HG02588 (cell line): ENCODE results near the gene HDAC8.
"Not testable (repeated sequence)": the region's sequence is repeated elsewhere in the genome, so short reads cannot be mapped to it uniquely, and the experiment has no call there.

Source experiments
- ATAC-seq: cut with Tn5 transposase; IDR thresholded peaks from one replicate; pipeline ENCODE4 v1.9.1; 2021; ENCODE audit warnings: mild to moderate bottlenecking, moderate library complexity; ENCODE audit not compliant: unreplicated experiment

The HDAC8 gene

DNA sequence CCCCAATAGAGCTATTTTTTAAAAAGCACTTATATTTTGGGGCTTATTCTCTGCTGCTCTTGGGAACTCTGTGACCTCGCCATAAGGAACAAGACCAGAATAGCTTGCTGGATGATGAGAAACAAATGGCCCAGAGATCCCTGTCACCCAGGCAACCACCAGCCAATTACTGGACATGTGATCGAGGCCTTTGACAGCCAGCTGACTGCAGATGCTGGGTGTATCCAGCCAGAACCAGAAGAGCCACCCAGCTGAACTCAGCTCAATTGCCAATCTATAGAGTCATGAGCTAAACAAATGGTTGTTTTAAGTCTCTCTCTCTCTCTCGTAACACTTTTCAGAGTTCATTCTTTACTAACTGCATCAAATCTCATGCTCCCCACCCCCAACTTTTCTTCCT is 242.5 kb downstream of the HDAC8 start:
- no peak for ATAC-seq

DNA sequence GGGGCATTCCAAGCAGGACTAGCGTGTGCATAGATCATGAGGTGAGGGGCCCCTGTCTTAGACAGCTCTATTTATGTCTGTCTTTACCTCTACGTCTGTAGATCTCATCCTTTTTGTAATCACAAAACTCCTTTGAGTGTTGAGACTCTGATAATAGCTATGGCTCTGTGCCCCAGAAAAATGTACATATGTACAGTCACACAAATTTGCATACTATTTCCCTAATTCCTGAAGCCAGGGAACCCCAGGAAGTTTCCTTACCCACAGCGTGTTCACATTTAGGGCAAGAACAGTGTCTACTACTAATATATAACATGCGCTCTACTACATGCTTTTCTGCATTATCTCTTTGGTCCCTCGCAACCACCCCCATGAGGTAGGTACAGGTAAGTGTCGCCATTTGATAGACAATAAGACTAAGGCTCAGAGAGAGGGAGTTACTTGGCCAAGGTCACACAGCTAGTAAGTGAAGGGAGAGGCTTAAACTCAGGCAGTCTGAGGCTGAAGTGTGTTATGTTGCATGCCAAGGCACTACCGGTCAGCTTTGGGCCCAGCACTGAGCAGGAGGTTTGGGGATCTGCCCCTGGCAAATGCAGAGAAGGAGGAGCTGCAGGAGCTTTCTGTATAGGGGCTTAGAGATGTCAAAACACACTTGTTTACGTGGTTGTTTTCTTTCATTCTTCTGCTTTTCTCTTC is 245.9 kb downstream of the HDAC8 start:
- no peak for ATAC-seq

DNA sequence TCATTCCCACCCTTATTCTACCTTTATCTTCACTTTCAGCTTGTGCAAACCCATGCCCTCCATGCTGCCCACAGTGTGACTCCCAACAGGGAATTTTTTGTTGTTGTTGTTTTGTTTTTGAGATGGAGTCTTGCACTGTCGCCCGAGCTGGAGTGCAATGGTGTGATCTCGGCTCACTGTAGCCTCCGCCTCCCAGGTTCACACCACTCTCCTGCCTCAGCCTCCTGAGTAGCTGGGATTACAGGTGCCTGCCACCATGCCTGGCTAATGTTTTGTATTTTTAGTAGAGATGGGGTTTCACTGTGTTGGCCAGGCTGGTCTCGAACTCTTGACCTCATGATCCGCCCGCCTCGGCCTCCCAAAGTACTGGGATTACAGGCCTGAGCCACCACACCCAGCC is 253.0 kb downstream of the HDAC8 start:
- ATAC-seq, result not testable (repeated sequence)

DNA sequence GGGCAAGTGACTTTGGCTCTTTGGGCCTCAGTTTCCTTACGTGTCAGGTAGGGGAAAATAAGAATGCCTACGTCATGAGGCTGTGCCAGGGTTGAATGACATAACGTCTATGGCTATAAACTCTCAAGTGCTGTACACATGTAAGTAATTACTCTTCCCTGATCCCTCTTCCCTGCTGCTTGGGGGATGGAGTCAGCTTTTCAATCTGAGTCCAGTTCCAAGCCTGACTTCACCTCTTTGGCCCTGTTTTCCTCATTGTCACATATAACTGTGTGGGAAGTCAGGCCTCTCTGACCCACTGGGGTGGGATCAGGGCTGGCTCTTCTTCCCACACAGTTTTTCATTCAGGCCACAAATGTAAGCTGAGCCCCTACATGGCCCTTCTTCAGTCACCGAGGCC is 255.5 kb downstream of the HDAC8 start:
- ATAC-seq, result no peak

DNA sequence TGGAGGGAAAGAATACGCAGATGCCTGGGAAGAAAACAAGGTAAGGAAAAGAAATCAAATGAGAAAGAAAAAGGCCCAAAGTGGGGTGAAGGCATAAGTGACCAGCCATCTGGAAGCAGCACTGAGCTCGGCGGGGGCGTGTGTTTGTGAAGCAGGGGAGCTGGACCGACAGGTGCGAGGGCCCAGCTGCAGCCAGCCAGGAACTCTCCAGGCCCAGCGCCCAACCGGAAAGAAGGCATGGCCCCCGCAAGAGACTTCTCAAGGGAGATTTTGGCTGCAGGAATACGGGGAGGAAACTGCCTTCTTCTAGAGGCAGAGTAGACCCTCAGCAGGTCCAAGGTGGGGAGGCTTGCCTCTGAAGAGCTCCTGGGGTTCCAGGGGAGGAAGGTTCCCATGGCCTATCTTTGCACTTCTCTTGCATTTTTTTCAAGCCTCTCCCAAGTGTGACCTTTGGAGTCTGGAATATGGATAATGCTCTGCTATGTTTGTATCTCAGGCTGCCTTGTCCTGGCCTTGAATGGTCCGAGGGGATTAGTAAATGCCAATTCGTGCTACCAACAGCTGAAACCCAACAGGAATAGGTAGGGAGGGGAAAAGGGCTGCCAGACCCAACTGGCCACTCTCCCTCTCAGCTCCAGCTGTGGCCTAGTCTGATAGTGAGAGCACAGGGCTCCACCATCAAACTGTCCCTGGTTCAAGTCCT is 256.1 kb downstream of the HDAC8 start:
- ATAC-seq, result no peak

DNA sequence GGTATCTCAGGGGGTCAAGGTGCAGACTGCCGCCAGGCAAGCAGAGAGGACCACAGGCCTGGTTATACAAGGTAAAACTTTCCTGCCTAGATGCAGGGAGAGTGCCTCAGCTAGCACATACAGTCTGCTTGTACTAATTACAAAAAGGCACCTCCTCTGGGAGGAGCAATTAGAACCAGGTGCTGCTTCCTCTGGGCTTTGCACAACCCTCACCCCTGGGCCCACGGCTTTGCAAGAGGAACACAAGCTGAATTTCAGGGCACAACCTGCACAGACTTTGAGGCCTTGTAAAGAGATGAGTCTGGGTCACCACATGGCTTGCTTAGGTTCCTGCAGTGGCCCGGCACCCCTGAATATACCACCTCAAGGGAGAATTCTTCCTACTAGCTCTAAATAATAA is 257.8 kb downstream of the HDAC8 start:
- no peak for ATAC-seq

DNA sequence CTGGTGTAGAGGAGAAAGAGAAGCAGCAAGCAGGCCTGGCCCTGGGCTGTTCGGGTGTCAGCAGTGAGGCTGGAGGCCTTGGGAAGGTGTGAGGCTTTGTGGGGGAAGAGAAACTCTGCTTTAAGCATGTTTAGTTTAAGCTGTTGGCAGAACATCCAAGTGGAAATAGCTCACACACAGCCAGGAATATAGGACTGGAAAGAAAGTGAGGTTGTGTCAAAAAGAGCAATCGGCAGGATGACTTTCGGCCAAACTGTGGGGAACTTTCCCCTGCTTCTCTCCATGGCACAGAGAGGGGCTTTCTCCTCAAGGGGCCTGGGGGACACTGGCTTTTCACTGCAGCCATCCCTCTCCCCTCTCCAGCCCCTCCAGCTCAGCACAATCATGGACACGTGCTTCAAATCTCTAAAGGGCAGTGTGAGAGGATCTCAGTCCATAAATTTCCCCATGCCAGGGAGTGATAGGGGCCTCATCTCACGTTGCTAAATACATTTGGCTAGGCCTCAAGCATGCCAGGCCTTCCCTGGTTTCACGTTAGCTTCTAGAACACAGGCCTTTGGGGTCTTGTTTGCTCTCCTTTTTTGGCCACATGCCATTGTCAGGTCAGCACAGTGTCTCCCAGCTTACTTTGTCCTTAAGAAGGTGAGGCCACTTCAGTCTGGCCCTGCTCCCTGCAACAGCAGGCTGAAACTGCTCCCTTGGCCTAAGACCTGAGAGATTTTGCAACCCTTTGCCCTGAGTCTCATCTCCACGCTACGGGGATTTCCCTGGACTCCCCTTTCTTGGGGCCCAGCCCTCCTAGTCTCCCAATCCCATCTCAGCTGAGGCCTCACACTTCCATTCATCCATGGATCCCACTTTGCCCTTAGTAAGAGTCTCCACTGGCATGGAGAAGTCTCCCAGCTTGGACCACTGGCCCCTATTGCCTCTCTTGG is 258.7 kb downstream of the HDAC8 start:
- no peak for ATAC-seq

DNA sequence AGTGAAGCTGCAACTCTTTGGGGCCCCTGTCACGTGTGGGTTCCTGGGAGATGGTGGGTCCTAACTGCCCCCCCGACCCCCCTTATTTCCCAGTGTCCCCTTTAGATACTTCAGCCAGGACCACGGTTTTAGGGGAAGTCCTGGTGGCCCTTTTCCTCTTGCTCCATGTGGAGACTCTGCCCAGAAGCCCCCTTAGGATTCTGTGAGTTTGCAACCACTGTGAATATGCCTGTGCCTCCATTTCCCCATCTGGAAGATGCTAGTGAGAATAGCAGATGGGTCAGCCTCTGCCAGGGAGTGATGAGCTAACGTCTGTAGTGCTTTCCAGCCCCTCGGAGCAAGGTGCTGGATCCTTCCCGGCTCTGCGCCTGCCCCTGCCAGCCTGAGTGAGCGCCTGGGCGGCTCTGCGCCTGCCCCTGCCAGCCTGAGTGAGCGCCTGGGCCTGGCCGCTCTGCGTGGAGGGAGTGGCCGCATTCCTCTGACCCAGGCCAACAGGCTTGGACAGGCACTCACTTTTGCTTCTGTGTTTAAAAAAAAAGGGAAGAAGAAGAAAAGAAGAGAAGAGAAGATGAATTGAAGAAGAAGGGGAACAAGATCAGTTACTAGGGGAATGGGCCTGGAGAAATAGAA is 260.2 kb downstream of the HDAC8 start:
- ATAC-seq, result no peak

DNA sequence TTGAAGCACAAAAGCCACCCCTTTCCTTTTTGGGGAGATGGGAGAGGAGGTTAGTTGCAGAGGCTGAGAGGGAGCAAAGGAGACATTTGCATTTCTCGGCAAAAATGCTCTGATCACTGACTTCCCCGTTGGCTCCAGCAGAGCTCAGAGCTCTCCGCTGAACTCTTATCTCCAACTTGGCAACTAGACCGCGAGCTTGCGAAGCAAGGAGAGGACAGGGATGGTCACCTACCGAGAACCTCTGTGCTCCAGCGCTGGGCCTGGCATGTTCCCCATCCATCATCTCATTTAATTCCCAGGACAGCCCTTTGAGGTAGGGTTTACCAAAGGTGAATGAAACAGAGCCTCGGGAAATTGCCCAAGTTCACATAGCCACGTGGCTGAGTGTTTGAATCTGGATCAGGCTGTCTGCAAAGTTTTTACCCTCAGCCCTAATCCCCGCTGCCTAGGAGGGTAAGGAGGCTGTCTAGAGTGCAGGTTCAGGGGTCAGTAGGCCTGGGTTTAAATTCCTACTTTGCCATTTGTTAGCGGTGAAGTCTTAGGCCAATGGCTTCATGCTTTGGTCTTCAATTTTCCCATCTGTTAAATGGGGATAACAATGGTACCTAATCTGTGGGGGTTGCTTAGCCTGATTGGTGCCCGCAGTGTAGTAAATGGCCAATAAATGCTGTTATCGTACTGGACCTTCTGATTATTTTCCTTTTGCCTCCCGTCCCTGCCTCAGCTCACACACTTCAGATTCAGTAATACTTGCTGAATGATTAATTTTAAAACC is 263.2 kb downstream of the HDAC8 start:
- ATAC-seq, result no peak

DNA sequence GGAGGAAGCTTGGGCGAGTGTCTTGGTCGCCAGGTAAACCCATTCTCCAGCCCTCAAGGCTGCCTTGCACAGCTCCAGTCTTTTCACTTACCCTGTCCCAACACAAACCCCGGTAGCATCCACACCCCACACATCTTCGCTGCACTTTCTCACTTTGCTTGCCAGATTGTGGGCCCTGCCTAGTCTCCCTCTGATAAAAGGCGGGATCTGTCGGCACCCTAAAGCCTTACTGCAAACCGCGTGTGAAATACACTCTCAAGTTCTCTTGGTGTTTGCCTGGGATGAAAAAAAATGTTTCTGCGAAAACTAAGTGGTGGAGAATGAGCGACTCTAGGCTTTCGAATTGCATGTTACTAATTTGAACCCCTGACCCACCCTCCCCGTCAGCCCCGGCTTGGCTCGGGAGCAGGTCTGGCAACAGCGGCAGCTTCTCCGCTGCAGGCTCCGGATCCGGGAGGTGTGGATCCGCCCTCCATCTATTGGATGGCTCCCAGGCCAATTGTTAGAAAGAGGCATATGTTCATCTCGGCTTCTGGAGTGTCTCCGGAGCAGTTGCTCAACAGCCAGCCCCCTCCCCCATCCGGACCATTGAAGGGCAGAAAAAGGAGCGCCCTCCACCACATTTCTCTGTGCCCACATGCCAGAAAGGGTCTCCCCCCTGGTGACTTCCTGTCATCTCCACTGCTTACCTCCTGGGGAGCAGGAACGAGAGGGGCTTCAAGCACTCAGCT is 263.9 kb downstream of the HDAC8 start:
- no peak for ATAC-seq

DNA sequence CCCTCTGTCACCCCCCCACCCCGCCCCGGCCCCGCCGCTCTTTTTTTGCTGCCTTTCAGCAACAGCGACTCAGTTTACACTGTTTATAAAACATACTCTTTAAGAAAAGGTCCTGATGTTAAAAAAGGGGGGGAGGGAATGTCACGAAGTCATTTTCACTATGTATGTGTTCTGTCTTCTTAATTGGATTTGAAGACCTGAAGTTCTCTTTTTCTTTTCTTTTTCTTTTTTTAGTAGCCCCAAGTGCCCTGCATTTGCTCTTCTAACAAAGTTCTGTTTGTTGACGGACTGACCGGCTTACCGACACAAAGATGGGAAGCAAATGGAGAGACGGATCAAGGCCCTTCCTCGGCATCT is 264.5 kb downstream of the HDAC8 start:
- no peak for ATAC-seq

DNA sequence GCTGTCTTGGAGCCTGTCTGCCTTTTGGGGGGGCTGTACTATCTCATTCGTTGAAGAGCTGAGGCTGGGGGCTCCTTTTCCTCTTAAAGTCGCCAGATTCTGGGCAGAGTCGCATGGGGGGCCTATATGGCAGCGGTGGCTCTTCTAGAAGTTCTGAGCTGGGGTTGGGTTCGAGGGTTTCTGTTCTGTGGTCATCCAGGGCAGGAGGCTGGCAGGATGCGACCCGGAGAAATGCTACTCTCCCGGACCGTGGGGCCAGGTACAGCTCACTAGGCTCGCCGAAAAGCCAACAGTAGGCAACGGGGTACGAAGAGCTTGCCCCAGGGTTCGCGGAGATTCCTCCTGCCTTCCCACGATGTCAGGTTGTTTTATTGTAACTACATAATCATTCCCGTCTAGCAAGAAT is 265.0 kb downstream of the HDAC8 start:
- no peak for ATAC-seq

DNA sequence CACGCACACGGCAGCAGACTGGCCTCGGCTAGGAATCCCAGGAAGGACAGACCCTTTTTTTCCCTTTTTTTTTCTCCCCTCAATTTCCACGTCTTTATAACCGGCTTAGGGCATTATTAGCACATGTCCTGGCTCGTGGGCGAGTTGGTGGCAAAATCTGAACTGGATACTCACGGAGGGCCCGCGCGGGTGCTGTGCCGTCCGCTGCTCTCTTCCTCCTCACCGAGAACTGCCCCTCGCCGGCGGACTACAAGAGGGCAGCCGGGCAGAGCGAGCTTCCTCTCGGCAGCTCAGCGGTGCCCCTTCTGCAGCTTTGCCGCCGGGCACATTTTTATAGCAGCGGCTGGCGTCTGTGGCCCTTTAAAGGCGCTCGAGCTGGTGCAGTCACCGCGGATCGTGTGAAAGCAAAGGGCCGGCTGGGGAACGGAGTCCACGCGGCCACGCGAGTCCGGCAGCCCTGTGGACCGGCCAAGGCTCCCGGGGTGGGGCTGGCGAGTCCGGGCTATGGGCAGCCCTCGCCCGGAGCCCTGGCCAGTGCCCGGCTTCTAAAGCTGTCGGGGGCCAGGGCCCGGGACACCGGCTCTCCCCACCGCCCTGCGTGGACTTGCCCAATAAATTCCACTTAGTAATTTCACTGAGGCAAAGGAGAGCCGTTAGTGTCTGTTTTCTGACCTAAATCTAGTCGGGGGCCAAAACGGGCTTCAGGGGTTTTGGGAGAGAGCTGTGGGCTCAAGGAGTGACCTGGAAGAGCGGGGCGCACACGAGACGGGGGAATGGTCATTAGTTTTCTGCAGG is 265.6 kb downstream of the HDAC8 start:
- peak; percentile 74 for ATAC-seq

DNA sequence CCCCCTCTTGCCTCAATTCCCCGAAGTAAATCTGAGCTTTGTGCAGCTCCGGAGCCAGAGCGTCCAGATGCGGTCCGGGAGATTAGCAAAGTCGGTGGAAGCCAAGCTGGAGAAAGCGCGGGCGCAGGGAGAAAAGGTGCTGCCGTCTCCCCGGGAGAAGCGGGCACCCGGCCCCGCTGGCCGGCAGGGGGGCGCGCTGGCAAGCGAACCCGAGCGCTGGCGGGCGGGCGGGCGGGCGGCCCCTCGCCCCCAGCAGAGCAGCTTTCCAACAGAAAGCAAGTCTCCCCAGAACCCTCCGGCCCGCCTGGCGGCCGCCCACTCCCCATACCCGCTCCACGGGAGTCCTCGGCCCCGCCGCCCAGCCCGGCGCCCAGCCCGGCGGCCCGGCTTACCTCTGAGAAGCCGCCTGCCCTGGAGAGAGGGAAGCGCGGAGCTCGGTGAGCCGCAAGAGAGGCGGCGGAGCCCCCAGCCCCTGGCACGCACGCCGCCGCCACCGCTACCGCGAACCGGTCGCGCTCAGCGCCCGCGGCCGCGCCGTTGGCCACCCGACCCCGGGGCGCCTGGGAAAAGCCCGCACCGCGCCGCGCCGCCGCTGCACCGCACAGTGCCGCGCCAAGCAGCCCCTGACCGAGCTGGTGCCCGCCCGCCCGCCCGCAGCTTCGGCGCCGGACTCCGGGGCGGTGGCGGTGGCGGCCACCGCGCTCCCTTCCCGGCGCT is 266.4 kb downstream of the HDAC8 start:
- peak; percentile 7 for ATAC-seq

DNA sequence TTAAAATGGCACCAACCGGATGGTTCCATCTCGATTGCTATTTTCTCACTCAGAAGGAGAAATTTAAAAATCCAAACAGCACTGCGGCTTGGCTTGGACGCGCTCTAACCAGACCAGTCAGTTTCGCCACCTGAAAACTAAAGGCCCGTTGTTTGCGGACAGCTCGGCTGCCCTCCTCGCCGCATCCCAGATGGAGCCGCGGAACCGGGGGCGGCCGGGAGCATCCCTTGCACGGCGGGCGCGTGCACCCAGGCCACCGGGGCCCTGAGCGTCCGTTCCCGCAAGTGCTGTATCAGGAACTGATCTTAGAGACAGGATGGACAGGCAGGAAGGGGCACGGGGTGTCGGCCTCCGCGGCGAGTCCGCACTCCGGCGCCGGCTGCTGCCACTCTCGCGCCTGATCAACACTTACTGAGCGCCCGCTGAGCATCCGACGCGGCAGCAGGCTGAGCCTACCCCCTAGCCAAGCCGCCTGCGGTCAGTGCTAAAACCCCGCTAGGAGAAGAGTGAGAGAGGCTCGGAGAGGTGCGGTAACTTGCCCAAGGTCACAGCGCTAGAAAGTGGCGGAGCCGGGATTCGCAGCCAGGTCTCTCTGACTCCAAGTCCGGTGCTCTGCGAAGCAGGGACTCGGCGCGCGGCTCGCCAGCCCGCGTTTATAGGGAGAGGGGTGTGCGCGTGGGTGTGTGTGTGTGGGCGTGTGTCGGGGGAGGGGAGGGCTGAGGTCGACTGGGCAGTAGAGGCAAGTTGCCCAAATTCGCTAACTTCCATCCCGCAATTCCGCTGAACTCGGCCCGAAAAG is 267.2 kb downstream of the HDAC8 start, which contains the start of gene CITED1:
Gene CITED1 (minus strand): TSS at position 629 of the 799 bp plus-strand sequence. CDS start 3,045 bp downstream, outside the sequence.
- ATAC-seq, result no peak

DNA sequence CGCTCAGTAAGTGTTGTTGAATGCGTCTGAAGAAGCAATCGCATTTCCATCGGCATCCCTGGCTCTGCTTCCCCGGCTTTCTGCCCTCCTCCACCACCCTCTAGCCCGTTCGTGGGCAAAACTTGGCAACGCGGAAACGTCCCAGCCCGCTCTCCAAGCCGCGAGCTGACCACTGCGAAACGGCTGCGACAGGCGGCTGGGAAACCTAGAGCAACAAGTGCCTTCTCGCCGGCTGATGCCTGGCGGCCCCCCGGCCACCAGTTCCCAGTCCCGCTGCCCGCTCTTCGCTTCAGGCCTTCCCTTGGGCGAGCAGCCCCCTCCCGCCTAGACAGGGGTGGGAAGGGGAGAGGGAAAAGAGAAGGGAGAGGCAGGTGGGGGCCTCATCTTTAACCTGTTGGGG is 267.8 kb downstream of the HDAC8 start:
- ATAC-seq, result no peak

DNA sequence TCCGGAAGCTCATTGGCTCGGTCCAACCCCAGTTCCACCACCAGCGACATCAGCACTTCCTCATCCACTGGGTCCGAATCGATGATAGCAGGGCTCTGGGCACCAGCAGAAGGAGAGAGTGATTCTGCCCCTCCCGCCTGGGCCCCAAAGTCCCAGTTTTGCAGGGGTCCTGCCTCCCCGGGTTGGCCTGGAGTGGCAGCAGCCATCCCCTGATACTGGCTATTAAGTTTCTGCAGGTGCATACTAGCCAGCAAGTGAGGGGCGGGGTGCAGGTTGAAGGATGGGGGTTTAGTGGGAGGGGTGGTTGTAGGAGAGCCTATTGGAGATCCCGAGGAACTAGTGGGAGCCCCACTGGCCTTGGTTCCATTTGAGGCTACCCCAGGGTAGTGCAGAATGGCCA is 270.9 kb downstream of the HDAC8 start:
- no peak for ATAC-seq
